GM23338 (cell line): Measurements from ENCODE around the gene FBXL17. TPM values are rescaled to one million over a fixed set of nuclear protein-coding genes. Genes with fewer than 3 reads are reported as not detected.

ENCODE experiments used
- ATAC-seq: fragments of 200-7000 bp; cut with Tn5 transposase; 3 replicates; pipeline ENCODE4 v1.9.1; 2020
- DNase-seq: peaks from one replicate; pipeline ENCODE4 v3.0.0-alpha.2; 2015; ENCODE audit warnings: low spot score
- H2AFZ ChIP-seq: fragments of 200-600 bp; sonication (generic); 2 replicates; pipeline ENCODE4 v1.8.0; 2016; ENCODE audit warnings: antibody characterized with exemption, mild to moderate bottlenecking, moderate library complexity
- H3F3A ChIP-seq: fragments of 200-600 bp; sonication (generic); replicated peaks from 2 replicates; pipeline ENCODE4 v1.8.0; 2017; ENCODE audit warnings: antibody characterized with exemption, mixed run types, low read depth
- H3K27ac ChIP-seq: fragments of 200-600 bp; sonication (generic); 2 replicates; pipeline ENCODE4 v1.6.1; 2016; ENCODE audit warnings: low read depth
- H3K27me3 ChIP-seq: fragments of 200-600 bp; sonication (generic); 2 replicates; pipeline ENCODE4 v1.8.0; 2016; ENCODE audit warnings: mild to moderate bottlenecking, mixed run types, moderate library complexity; ENCODE audit not compliant: insufficient read depth
- H3K36me3 ChIP-seq: fragments of 200-600 bp; sonication (generic); 2 replicates; pipeline ENCODE4 v1.8.0; 2016; ENCODE audit warnings: mild to moderate bottlenecking; ENCODE audit not compliant: insufficient read depth
- H3K4me1 ChIP-seq: fragments of 200-600 bp; sonication (generic); 2 replicates; pipeline ENCODE4 v1.8.0; 2016; ENCODE audit warnings: mild to moderate bottlenecking, moderate library complexity; ENCODE audit not compliant: insufficient read depth
- H3K4me2 ChIP-seq: fragments of 200-600 bp; sonication (generic); 2 replicates; pipeline ENCODE4 v1.7.1; 2017; ENCODE audit warnings: mixed run types
- H3K4me3 ChIP-seq: fragments of 200-600 bp; sonication (generic); 2 replicates; pipeline ENCODE4 v1.6.1; 2016; ENCODE audit warnings: mixed run types
- H3K79me2 ChIP-seq: fragments of 200-600 bp; sonication (generic); replicated peaks from 2 replicates; pipeline ENCODE4 v1.8.0; 2017; ENCODE audit warnings: mild to moderate bottlenecking; ENCODE audit not compliant: insufficient read depth
- H3K9me2 ChIP-seq: fragments of 200-600 bp; sonication (generic); 2 replicates; pipeline ENCODE4 v1.8.0; 2017; ENCODE audit not compliant: insufficient read depth
- H4K20me1 ChIP-seq: fragments of 200-600 bp; sonication (generic); replicated peaks from 2 replicates; pipeline ENCODE4 v1.8.0; 2017; ENCODE audit warnings: mild to moderate bottlenecking; ENCODE audit not compliant: insufficient read depth
- H3K27ac Mint-ChIP-seq: 2 replicates; pipeline ENCODE4 v1.8.0; 2020; ENCODE audit warnings: inconsistent platforms, mild to moderate bottlenecking, moderate library complexity, mixed read lengths
- H3K27me3 Mint-ChIP-seq: 3 replicates; pipeline ENCODE4 v1.8.0; 2022; ENCODE audit warnings: low read depth, mild to moderate bottlenecking, moderate library complexity, mixed read lengths, inconsistent platforms; ENCODE audit not compliant: insufficient read depth, poor library complexity
- H3K36me3 Mint-ChIP-seq: 3 replicates; pipeline ENCODE4 v1.8.0; 2021; ENCODE audit warnings: low read depth, mild to moderate bottlenecking, inconsistent platforms, moderate library complexity, mixed read lengths
- H3K4me1 Mint-ChIP-seq: 3 replicates; pipeline ENCODE4 v1.8.0; 2020; ENCODE audit warnings: mild to moderate bottlenecking, inconsistent platforms, mixed read lengths
- H3K4me3 Mint-ChIP-seq: 3 replicates; pipeline ENCODE4 v1.8.0; 2021; ENCODE audit warnings: moderate library complexity, mild to moderate bottlenecking, inconsistent platforms, mixed read lengths
- H3K9me3 Mint-ChIP-seq: 3 replicates; pipeline ENCODE4 v1.8.0; 2020; ENCODE audit warnings: moderate library complexity, mild to moderate bottlenecking, inconsistent platforms, mixed read lengths
- POLR2AphosphoS5 ChIP-seq: IDR thresholded peaks from 2 replicates; pipeline ENCODE4 v1.6.1; 2016; ENCODE audit warnings: antibody characterized with exemption, low read depth
- polyA plus RNA-seq: library from polyadenylated mRNA; unstranded; fragments of >200 nt; fragmentation: Nextera tagmentation; extraction: Ambion mirVana; gene quantifications from 2 replicates; pipeline ENCODE4 v1.2.1, GENCODE V29; 2016
- total RNA-seq: library from RNA; depleted of rRNA; stranded (reverse); fragments of >200 nt; shearing (Covaris generic); gene quantifications from 2 replicates; pipeline ENCODE4 v1.2.3, GENCODE V29; 2014
- TF ChIP-seq, protein P1 (sequence below): fragments of 250-450 bp; sonication (Bioruptor Pico); IDR thresholded peaks from 2 replicates; pipeline ENCODE4 v1.5.0; 2020; ENCODE audit warnings: mild to moderate bottlenecking, moderate library complexity
- TF ChIP-seq, protein P2 (sequence below), 2 experiments: fragments of 200-600 bp in 1 of 2; sonication (generic) in 1 of 2; conservative IDR thresholded peaks; 2 replicates each; pipeline versions ENCODE4 v1.5.1 to v1.6.1; 2016 to 2017; ENCODE audit warnings: antibody characterized with exemption in 2 of 2, low read depth in 2 of 2, mild to moderate bottlenecking in 2 of 2, moderate library complexity in 1 of 2
- TF ChIP-seq, protein P3 (sequence below): IDR thresholded peaks from 2 replicates; pipeline ENCODE4 v1.6.1; 2016; ENCODE audit warnings: antibody characterized with exemption

Gene FBXL17
- total and polyA plus RNA-seq, 2 experiments from 2014 or later = 2.0 to 2.7 TPM

DNA sequence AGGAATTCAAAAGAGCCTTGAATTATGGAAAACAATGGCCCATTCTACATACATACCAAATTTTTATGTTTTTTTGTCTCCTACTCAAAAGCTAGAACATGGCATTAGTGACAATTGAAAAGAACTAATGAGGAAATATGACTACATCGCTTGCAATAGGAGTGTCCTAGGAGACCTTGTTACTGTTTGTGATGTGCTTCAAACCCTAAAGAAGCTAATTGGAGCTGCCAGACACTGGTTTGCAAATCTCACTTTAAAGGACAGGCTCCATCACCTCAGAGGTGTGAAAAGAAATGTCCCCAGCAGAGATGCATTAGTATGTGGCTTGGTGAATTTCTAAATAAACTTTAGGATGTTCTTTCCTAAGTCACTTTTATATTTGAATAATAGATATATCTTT, 356.9 kb downstream of the FBXL17 start:
- H3K36me3 Mint-ChIP-seq = no peaks in the 10 kb centered on the region
- TF ChIP-seq, protein P1, sequence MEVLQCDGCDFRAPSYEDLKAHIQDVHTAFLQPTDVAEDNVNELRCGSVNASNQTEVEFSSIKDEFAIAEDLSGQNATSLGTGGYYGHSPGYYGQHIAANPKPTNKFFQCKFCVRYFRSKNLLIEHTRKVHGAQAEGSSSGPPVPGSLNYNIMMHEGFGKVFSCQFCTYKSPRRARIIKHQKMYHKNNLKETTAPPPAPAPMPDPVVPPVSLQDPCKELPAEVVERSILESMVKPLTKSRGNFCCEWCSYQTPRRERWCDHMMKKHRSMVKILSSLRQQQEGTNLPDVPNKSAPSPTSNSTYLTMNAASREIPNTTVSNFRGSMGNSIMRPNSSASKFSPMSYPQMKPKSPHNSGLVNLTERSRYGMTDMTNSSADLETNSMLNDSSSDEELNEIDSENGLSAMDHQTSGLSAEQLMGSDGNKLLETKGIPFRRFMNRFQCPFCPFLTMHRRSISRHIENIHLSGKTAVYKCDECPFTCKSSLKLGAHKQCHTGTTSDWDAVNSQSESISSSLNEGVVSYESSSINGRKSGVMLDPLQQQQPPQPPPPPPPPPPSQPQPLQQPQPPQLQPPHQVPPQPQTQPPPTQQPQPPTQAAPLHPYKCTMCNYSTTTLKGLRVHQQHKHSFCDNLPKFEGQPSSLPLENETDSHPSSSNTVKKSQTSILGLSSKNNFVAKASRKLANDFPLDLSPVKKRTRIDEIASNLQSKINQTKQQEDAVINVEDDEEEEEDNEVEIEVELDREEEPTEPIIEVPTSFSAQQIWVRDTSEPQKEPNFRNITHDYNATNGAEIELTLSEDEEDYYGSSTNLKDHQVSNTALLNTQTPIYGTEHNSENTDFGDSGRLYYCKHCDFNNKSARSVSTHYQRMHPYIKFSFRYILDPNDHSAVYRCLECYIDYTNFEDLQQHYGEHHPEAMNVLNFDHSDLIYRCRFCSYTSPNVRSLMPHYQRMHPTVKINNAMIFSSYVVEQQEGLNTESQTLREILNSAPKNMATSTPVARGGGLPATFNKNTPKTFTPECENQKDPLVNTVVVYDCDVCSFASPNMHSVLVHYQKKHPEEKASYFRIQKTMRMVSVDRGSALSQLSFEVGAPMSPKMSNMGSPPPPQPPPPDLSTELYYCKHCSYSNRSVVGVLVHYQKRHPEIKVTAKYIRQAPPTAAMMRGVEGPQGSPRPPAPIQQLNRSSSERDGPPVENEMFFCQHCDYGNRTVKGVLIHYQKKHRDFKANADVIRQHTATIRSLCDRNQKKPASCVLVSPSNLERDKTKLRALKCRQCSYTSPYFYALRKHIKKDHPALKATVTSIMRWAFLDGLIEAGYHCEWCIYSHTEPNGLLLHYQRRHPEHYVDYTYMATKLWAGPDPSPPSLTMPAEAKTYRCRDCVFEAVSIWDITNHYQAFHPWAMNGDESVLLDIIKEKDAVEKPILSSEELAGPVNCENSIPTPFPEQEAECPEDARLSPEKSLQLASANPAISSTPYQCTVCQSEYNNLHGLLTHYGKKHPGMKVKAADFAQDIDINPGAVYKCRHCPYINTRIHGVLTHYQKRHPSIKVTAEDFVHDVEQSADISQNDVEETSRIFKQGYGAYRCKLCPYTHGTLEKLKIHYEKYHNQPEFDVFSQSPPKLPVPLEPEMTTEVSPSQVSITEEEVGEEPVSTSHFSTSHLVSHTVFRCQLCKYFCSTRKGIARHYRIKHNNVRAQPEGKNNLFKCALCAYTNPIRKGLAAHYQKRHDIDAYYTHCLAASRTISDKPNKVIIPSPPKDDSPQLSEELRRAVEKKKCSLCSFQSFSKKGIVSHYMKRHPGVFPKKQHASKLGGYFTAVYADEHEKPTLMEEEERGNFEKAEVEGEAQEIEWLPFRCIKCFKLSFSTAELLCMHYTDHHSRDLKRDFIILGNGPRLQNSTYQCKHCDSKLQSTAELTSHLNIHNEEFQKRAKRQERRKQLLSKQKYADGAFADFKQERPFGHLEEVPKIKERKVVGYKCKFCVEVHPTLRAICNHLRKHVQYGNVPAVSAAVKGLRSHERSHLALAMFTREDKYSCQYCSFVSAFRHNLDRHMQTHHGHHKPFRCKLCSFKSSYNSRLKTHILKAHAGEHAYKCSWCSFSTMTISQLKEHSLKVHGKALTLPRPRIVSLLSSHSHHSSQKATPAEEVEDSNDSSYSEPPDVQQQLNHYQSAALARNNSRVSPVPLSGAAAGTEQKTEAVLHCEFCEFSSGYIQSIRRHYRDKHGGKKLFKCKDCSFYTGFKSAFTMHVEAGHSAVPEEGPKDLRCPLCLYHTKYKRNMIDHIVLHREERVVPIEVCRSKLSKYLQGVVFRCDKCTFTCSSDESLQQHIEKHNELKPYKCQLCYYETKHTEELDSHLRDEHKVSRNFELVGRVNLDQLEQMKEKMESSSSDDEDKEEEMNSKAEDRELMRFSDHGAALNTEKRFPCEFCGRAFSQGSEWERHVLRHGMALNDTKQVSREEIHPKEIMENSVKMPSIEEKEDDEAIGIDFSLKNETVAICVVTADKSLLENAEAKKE = no peak
- TF ChIP-seq, protein P2, sequence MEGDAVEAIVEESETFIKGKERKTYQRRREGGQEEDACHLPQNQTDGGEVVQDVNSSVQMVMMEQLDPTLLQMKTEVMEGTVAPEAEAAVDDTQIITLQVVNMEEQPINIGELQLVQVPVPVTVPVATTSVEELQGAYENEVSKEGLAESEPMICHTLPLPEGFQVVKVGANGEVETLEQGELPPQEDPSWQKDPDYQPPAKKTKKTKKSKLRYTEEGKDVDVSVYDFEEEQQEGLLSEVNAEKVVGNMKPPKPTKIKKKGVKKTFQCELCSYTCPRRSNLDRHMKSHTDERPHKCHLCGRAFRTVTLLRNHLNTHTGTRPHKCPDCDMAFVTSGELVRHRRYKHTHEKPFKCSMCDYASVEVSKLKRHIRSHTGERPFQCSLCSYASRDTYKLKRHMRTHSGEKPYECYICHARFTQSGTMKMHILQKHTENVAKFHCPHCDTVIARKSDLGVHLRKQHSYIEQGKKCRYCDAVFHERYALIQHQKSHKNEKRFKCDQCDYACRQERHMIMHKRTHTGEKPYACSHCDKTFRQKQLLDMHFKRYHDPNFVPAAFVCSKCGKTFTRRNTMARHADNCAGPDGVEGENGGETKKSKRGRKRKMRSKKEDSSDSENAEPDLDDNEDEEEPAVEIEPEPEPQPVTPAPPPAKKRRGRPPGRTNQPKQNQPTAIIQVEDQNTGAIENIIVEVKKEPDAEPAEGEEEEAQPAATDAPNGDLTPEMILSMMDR (conservative IDR thresholded peaks at IDR 0.05; ENCODE audit: low read depth in 2 of 2) = no peak
- no peak for TF ChIP-seq POLR2AphosphoS5
- H3K4me1 ChIP-seq = no peaks in the 10 kb centered on the region
- H3K27ac Mint-ChIP-seq = no peak overlapping the region
- H3K4me3 Mint-ChIP-seq = no peak overlapping the region
- H3K4me2 ChIP-seq = no peak overlapping the region
- H3K4me3 ChIP-seq = no peak overlapping the region
- no peak overlapping the region for H3K27ac ChIP-seq
- DNase-seq = no peak
- H3K4me1 Mint-ChIP-seq = peaks cover 4% of the 10 kb centered on the region; the same call in 2 of the 3 replicates
- no peak for ATAC-seq
- H2AFZ ChIP-seq = no peak overlapping the region
- H3K27me3 ChIP-seq = no peaks in the 10 kb centered on the region
- H4K20me1 ChIP-seq = no peaks in the 10 kb centered on the region
- H3K27me3 Mint-ChIP-seq = no peaks in the 10 kb centered on the region
- H3K9me3 Mint-ChIP-seq = no peaks in the 10 kb centered on the region
- H3K79me2 ChIP-seq = no peaks in the 10 kb centered on the region
- no peaks in the 10 kb centered on the region for H3F3A ChIP-seq
- no peaks in the 10 kb centered on the region for H3K36me3 ChIP-seq
- no peaks in the 10 kb centered on the region for H3K9me2 ChIP-seq

DNA sequence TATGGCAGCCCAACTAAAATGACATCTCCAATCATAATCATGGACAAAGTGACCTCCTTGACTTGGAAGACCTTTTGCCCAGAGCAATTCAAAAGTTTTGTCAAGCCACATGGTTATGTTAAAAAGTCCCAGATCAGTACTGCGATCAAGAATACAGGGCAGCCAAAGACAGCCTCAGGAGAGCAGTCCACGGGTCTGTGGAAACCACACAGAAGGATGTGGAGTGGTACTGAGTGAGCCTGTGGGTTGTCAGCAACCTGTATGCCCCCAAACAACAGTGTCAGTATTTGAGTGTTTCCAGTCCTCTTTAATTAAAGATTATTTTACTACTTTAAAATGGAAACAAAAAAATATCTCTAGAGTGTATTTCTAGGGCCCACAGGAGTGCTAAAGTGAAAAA, 365.8 kb downstream of the FBXL17 start:
- Histone ChIP-seq H3K79me2 (no peaks in the 10 kb centered on the region), H3K9me2 (no peaks in the 10 kb centered on the region), H3K4me2 (no peak overlapping the region), H3K36me3 (no peaks in the 10 kb centered on the region), H3K4me1 (peaks cover 34% of the 10 kb centered on the region), H3K4me3 (no peak overlapping the region), H4K20me1 (no peaks in the 10 kb centered on the region), H3K27ac (no peak overlapping the region), H3K27me3 (no peaks in the 10 kb centered on the region), H2AFZ (no peak overlapping the region), H3F3A (no peaks in the 10 kb centered on the region)
- TF ChIP-seq, protein P3, sequence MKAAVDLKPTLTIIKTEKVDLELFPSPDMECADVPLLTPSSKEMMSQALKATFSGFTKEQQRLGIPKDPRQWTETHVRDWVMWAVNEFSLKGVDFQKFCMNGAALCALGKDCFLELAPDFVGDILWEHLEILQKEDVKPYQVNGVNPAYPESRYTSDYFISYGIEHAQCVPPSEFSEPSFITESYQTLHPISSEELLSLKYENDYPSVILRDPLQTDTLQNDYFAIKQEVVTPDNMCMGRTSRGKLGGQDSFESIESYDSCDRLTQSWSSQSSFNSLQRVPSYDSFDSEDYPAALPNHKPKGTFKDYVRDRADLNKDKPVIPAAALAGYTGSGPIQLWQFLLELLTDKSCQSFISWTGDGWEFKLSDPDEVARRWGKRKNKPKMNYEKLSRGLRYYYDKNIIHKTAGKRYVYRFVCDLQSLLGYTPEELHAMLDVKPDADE = no peak
- Mint-ChIP-seq H3K27me3 (peaks cover 1% of the 10 kb centered on the region), H3K9me3 (no peaks in the 10 kb centered on the region), H3K36me3 (no peaks in the 10 kb centered on the region), H3K27ac (0 out of 2 replicates have a peak overlapping the region, but pooled peaks have one; percentile 28), H3K4me1 (peaks cover 16% of the 10 kb centered on the region; the same call in 2 of the 3 replicates), H3K4me3 (no peak overlapping the region)
- ATAC-seq (no peak), DNase-seq (no peak)
